ENCODE measurements around the gene COL1A2.

GRCh38 chr7:94409200-94409948, 14.7 kb downstream of the COL1A2 start:
- TF ChIP-seq, protein P1, sequence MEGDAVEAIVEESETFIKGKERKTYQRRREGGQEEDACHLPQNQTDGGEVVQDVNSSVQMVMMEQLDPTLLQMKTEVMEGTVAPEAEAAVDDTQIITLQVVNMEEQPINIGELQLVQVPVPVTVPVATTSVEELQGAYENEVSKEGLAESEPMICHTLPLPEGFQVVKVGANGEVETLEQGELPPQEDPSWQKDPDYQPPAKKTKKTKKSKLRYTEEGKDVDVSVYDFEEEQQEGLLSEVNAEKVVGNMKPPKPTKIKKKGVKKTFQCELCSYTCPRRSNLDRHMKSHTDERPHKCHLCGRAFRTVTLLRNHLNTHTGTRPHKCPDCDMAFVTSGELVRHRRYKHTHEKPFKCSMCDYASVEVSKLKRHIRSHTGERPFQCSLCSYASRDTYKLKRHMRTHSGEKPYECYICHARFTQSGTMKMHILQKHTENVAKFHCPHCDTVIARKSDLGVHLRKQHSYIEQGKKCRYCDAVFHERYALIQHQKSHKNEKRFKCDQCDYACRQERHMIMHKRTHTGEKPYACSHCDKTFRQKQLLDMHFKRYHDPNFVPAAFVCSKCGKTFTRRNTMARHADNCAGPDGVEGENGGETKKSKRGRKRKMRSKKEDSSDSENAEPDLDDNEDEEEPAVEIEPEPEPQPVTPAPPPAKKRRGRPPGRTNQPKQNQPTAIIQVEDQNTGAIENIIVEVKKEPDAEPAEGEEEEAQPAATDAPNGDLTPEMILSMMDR (conservative IDR thresholded peaks at IDR 0.05): no peak
- TF ChIP-seq ZFX (IDR thresholded peaks at IDR 0.05): no peak
